ENCODE data around the gene ST8SIA5. TPM values are rescaled to one million over a fixed set of nuclear protein-coding genes. Genes with fewer than 3 reads are reported as not detected.

ST8SIA5 gene
- total RNA-seq, 1 donor: under 0.01 TPM

DNA sequence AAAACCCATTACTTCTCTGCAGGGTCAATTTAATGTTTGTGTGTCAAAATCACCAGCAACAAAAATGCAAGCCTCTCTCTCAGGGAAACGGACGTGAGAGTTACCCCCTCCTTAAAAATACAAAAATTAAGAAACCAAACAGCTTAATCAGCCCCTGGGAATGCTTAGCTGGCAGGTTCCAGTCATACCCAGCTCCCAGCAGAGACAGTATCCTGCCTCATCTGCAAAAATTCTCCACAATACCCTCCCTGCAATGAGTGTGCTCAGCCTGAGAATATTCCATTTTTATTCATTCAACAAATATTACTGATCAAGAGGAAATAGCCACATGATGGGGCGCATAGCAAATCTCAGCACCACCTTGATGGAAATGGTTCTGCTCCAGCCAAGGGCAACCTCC, 36.3 kb downstream of the ST8SIA5 start:
- Histone ChIP-seq H3K4me2 (ENCODE audit: insufficient read depth, low read length) (no peak overlapping the region), H3K9me3 (ENCODE audit: low read depth, low read length) (no peaks in the 10 kb centered on the region), H3K36me3 (ENCODE audit: insufficient read depth, low read length) (no peaks in the 10 kb centered on the region), H3K79me2 (ENCODE audit: insufficient read depth, low read length) (no peaks in the 10 kb centered on the region), H3K27me3 (ENCODE audit: insufficient read depth, low read length) (no peaks in the 10 kb centered on the region), H3K4me3 (ENCODE audit: insufficient read depth, low read length) (no peak overlapping the region), H3K4me1 (ENCODE audit: insufficient read depth, low read length) (peaks cover 12% of the 10 kb centered on the region), H4K20me1 (ENCODE audit: insufficient read depth, low read length) (no peaks in the 10 kb centered on the region), H2AFZ (ENCODE audit: low read length) (no peak overlapping the region), H3K27ac (ENCODE audit: low read depth, low read length) (no peak overlapping the region)
- TF ChIP-seq, protein P1, sequence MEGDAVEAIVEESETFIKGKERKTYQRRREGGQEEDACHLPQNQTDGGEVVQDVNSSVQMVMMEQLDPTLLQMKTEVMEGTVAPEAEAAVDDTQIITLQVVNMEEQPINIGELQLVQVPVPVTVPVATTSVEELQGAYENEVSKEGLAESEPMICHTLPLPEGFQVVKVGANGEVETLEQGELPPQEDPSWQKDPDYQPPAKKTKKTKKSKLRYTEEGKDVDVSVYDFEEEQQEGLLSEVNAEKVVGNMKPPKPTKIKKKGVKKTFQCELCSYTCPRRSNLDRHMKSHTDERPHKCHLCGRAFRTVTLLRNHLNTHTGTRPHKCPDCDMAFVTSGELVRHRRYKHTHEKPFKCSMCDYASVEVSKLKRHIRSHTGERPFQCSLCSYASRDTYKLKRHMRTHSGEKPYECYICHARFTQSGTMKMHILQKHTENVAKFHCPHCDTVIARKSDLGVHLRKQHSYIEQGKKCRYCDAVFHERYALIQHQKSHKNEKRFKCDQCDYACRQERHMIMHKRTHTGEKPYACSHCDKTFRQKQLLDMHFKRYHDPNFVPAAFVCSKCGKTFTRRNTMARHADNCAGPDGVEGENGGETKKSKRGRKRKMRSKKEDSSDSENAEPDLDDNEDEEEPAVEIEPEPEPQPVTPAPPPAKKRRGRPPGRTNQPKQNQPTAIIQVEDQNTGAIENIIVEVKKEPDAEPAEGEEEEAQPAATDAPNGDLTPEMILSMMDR (IDR thresholded peaks at IDR 0.05; ENCODE audit: extremely low read depth, low read depth, low read length): no peak
- DNase-seq (ENCODE audit: insufficient read length, low spot score, missing footprints): no peak

DNA sequence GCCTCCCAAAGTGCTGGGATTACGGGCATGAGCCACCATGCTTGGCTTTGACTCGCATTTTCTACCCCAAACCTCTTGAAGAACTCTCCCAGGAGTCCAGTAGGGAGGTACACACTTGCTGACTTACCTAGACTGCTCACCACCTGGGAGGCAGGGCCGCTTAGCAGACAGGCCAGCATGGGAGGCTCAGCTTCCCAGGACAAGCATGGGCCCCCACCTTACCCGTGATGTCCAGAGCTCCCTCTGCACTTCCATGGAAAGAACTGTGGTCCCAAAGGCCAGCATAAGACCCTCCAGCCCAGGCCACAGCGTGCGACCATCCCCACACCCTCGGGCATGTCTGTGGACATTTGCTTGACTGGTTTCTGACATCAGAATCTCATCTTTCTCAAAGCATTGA, 36.8 kb downstream of the ST8SIA5 start:
- Histone ChIP-seq H2AFZ (ENCODE audit: low read length) (no peak overlapping the region), H3K4me3 (ENCODE audit: insufficient read depth, low read length) (no peak overlapping the region), H3K36me3 (ENCODE audit: insufficient read depth, low read length) (no peaks in the 10 kb centered on the region), H3K27ac (ENCODE audit: low read depth, low read length) (no peak overlapping the region), H3K27me3 (ENCODE audit: insufficient read depth, low read length) (no peaks in the 10 kb centered on the region), H4K20me1 (ENCODE audit: insufficient read depth, low read length) (no peaks in the 10 kb centered on the region), H3K9me3 (ENCODE audit: low read depth, low read length) (no peaks in the 10 kb centered on the region), H3K79me2 (ENCODE audit: insufficient read depth, low read length) (no peaks in the 10 kb centered on the region), H3K4me2 (ENCODE audit: insufficient read depth, low read length) (no peak overlapping the region), H3K4me1 (ENCODE audit: insufficient read depth, low read length) (peaks cover 12% of the 10 kb centered on the region)
- TF ChIP-seq, protein P1 (IDR thresholded peaks at IDR 0.05; ENCODE audit: extremely low read depth, low read depth, low read length): no peak
- DNase-seq (ENCODE audit: insufficient read length, low spot score, missing footprints): no peak

DNA sequence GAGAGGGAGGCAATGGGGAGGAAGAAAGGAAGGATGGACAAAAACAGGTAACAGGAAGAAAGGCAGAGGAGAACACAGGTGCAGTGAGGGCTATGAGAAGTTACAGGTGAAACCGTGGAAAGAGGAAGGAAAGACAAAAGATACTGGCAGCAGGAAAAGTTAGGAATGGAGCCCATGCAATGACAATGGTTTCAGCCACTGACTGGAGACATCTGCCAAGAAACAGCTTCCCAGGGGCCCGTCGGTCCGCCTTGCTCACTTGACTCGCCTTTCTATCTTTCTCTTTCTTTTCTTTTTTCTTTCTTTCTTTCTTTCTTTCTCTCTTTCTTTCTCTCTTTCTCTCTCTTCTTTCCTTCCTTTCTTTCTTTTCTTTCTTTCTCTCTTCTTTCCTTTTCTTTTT, 37.5 kb downstream of the ST8SIA5 start:
- Histone ChIP-seq H3K9me3 (ENCODE audit: low read depth, low read length) (no peaks in the 10 kb centered on the region), H3K4me3 (ENCODE audit: insufficient read depth, low read length) (no peak overlapping the region), H3K27ac (ENCODE audit: low read depth, low read length) (no peak overlapping the region), H3K36me3 (ENCODE audit: insufficient read depth, low read length) (no peaks in the 10 kb centered on the region), H3K79me2 (ENCODE audit: insufficient read depth, low read length) (no peaks in the 10 kb centered on the region), H3K4me2 (ENCODE audit: insufficient read depth, low read length) (no peak overlapping the region), H3K4me1 (ENCODE audit: insufficient read depth, low read length) (peaks cover 12% of the 10 kb centered on the region), H2AFZ (ENCODE audit: low read length) (no peak overlapping the region), H4K20me1 (ENCODE audit: insufficient read depth, low read length) (no peaks in the 10 kb centered on the region), H3K27me3 (ENCODE audit: insufficient read depth, low read length) (no peaks in the 10 kb centered on the region)
- TF ChIP-seq, protein P1 (IDR thresholded peaks at IDR 0.05; ENCODE audit: extremely low read depth, low read depth, low read length): no peak
- DNase-seq (ENCODE audit: insufficient read length, low spot score, missing footprints): no peak

DNA sequence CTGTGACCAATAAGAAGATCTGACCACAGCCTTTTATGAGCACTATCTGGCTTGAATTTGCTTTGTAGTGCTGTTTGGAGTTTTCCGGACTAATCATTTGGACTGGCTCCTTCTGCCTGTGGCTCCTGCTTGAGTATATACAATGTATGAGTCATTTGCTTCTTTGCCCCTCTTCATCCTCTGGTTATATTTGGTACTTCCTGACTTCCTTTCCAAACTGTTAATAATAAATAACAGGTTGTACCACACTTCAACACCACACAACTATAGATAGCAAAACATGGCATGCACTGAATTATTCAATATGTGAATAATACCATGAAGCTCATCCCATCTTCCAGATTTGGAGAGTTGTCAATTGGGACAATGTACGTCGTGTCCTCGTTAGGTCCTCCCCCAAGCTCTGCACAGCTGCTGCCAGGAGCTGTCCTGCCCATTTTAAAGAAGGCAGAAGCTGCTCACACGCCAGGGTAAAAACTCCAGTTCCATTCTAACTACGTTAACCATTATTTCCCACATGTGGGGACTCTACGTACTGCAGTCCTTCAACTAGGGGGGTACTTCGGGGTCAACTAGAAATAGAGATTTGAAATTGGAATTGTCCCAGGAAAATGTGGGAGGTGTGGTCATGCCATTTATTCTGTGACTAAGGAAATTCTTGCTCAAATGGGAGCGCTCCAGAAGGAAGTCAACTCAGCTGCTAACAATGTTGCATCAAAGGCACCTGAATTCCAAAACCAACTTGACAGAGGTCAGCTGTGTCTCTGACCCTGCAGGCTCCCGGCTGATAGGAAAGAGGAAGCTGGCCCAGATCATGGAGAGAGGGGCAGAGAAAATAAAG, 38.1 kb downstream of the ST8SIA5 start:
- no peaks in the 10 kb centered on the region for H3K79me2 ChIP-seq (ENCODE audit: insufficient read depth, low read length)
- no peaks in the 10 kb centered on the region for H3K9me3 ChIP-seq (ENCODE audit: low read depth, low read length)
- no peak overlapping the region for H3K27ac ChIP-seq (ENCODE audit: low read depth, low read length)
- H3K4me3 ChIP-seq (ENCODE audit: insufficient read depth, low read length): no peak overlapping the region
- no peak overlapping the region for H2AFZ ChIP-seq (ENCODE audit: low read length)
- H3K4me2 ChIP-seq (ENCODE audit: insufficient read depth, low read length): peak overlapping the region; percentile 19
- H4K20me1 ChIP-seq (ENCODE audit: insufficient read depth, low read length): no peaks in the 10 kb centered on the region
- H3K4me1 ChIP-seq (ENCODE audit: insufficient read depth, low read length): peaks cover 12% of the 10 kb centered on the region
- TF ChIP-seq, protein P1 (IDR thresholded peaks at IDR 0.05; ENCODE audit: extremely low read depth, low read depth, low read length): no peak
- DNase-seq (ENCODE audit: insufficient read length, low spot score, missing footprints): peak; percentile 56
- no peaks in the 10 kb centered on the region for H3K27me3 ChIP-seq (ENCODE audit: insufficient read depth, low read length)
- H3K36me3 ChIP-seq (ENCODE audit: insufficient read depth, low read length): no peaks in the 10 kb centered on the region
